GM19351 (cell line): ENCODE data around the gene MMP25.

Source experiments
- ATAC-seq: cut with Tn5 transposase; IDR thresholded peaks from one replicate; pipeline ENCODE4 v1.9.1; 2021; ENCODE audit warnings: mild to moderate bottlenecking, moderate library complexity; ENCODE audit not compliant: unreplicated experiment

MMP25 gene

GRCh38 chr16:3017344-3017743, 29.0 kb upstream of the MMP25 start:
- no peak for ATAC-seq

DNA sequence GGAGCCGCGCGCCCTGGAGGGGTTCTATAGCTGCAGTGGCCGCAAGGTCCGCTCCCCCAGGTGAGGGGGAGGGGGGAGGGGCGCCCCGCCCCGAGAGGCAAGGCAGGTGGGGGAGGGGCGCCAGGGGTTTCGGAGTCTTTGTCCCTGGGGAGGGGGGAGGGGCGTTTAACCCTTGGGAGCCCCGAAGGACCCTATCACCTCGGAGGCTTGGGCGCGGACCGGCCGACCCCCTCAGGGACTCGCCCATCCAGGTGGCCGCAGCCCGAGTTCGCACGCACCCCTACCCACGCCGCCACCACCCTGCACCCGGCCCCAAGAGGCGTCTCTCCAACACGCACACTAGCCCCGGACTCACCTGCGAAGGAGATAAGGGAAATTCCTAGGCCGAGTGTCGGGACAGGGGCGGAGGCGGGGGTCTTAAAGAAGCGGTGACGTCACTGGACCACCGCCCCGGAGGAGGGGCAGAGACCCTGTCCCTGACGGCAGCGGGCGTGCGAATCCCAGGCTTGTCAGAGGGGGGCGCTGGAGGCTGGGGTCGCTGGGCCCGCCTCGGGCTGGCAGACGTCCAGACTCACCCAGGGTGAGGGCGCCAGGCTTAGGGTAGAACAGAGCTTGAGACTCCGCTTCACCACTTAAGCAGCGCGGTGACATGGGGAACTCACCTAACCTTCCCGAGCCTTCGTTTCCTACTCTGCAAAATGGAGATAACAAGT, 28.4 kb upstream of the MMP25 start, which contains the start of gene CLDN6:
Gene CLDN6, minus strand, starts transcription at position 390 of the 713 bp plus-strand sequence. CDS start 2,162 bp downstream, outside the sequence.
- no peak for ATAC-seq

DNA sequence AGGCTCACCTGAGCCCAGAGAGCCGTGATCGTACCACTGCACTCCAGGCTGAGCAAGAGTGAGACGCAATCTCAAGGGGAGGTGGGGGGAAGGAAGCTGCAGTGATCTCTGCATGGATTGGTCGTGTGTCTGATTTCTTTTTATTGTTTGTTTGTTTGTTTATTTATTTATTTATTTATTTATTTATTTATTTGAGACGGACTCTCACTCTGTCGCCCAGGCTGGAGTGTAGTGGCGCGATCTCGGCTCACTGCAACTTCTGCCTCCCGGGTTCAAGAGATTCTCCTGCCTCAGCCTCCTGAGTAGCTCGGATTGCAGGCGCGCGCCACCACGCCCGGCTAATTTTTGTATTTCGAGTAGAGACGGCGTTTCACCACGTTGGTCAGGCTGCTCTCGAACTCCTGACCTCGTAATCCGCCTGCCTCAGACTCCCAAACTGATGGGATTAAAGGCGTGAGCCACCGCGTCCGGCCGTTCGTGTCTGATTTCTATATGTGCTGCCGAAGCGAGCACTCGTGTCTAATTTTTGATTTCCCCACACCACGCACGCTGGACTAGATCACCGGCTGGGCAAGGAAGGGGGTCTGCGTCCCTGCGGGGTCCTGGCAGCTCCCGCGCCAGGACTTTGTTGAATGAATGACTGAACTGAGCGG, 26.6 kb upstream of the MMP25 start:
- ATAC-seq: no peak

- no peak for ATAC-seq
These were observed 26.1 kb upstream of the MMP25 start, which contains the start of gene TNFRSF12A for GRCh38 chr16:3020247-3020603. Gene TNFRSF12A (plus strand): TSS chr16:3020368. CDS start chr16:3020398, 30 bp downstream.

- no peak for ATAC-seq
These were observed 25.5 kb upstream of the MMP25 start for GRCh38 chr16:3020604-3021448.

DNA sequence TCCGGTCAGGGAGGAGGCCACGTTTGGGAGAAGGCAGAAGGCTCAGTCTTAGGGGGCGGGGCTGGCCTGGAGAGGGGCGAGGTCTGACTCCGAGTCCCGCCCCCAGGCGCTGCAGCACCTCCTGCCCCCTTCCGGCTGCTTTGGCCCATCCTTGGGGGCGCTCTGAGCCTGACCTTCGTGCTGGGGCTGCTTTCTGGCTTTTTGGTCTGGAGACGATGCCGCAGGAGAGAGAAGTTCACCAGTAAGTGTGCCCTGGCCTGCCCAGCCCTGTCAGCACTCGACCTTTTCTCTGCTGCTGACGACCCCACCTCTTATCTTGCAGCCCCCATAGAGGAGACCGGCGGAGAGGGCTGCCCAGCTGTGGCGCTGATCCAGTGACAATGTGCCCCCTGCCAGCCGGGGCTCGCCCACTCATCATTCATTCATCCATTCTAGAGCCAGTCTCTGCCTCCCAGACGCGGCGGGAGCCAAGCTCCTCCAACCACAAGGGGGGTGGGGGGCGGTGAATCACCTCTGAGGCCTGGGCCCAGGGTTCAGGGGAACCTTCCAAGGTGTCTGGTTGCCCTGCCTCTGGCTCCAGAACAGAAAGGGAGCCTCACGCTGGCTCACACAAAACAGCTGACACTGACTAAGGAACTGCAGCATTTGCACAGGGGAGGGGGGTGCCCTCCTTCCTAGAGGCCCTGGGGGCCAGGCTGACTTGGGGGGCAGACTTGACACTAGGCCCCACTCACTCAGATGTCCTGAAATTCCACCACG, 24.7 kb upstream of the MMP25 start:
- no peak for ATAC-seq

DNA sequence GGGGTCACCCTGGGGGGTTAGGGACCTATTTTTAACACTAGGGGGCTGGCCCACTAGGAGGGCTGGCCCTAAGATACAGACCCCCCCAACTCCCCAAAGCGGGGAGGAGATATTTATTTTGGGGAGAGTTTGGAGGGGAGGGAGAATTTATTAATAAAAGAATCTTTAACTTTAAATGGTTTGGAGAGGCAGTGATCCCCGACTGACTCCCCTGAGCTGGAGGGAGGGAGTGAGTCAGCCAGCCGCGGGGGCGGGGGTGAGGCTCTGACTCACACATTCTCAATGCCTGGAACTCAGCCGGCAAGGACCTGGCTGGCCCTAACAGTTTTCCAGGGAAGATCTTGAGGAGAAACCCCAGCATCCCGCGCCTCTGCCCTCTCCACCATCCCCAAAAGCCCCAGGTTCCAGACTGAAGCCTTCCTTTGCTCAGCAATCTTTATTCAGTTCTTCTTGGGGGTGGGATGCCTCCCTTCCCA, 24.1 kb upstream of the MMP25 start:
- no peak for ATAC-seq

DNA sequence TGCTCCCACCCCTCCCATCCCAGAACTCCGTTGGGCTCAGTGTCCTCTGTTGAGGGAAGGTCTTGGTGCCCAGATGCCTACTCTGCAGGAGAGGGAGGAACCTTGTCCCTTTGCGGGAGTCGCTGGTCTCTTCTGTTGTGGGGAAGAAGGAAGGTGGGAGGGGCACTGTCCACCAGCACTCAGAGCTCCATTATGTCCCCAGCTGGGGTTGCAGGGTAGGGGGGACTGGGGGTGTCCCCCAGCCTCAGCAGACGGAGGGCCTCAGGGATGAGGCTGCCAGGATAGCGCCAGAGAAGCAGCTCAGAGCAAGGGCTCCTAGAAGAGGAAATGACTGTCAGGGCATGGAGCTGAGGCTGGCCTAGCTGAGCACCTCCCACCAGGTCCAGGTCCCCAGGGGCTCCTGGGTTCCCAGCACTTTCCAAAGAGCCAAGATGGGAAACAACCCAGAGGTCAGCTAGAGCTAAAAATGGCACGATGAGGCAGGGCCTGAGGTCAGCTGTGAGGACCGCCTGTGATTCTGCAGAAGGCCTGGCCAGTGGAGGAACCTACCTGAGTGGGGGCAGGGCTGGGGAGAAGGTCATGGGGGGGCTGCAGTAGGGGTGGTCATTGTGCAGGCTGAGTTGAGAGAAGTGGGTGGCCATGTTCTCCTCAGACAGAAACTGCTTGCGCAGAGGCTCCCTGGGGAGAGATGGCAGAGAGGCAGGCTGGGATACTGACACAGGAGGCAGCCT, 23.5 kb upstream of the MMP25 start:
- no peak for ATAC-seq

DNA sequence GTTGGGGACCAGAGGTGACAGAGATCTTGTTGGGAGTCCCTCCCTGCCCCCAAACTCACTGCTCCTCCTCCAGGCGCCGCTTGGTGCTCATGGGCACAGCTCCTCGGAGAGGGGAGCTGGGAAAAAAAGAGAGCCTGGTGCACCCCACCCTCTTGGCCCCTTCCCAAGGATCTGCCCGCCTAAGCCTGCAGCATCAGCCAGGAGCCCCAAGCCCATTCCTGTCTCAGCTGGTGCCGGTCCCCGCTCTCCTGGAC, 23.0 kb upstream of the MMP25 start:
- ATAC-seq: no peak

DNA sequence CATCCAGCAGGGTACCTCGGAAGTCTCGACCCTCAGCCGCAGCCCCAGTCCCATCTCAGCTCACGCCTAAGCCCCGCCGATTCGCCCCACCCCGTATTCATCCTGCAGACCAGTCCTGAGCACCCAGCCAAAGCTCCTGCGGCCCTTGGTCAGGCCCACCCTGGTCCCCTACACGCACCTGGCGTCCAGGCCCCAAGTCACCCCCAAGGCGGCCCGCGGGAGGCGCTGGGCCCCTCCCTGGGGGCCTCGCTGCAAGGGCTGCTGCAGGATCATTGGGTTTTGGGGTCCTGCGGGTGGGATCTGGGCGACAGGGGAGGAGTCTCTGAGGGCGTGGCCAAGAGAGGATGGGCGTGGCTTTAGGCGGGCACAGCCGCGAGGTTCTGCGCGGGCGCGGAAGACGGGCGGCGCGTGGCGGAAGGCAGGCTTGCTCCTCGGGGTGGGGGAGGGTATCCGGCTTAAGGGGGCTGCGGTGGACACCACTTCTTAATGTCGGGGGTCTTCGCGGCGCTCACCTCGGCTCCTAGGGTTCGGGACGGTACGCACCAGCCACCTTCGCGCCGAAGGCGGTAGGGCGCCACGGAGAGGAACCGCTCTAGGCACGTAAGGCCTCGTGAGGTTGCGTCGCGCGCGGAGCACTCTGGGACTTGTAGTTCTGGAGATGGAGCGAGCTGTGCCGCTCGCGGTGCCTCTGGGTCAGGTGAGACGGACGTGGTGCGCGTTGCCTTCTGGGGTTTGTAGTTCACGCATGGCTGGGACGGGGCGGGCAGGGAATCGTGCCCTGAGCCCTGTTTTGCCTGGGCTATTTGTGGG, 22.5 kb upstream of the MMP25 start, which contains the start of the genes HCFC1R1 and THOC6:
Gene HCFC1R1, minus strand, starts transcription at position 274 of the 810 bp plus-strand sequence. Its CDS starts 1 bp downstream, at position 273.
Gene THOC6, plus strand, starts transcription at position 367 of the 810 bp plus-strand sequence. Its CDS starts 292 bp downstream, at position 659.
- ATAC-seq: peak; percentile 74

- ATAC-seq: no peak
These were observed 21.0 kb upstream of the MMP25 start for GRCh38 chr16:3025032-3026002.

DNA sequence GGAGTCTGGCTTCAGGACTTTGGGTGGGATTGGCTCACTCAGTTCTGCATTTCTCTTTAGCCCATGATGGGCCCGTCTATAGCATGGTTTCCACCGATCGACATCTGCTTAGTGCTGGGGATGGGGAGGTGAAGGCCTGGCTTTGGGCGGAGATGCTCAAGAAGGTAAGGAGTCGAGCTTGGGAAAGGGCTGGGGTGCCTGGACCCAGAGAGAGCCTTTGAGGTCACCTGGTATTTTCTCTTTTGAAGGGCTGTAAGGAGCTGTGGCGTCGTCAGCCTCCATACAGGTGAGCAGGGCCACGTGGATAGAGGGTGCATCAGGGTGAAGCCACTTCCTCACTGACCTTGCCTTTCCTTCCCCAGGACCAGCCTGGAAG, 20.4 kb upstream of the MMP25 start:
- no peak for ATAC-seq

DNA sequence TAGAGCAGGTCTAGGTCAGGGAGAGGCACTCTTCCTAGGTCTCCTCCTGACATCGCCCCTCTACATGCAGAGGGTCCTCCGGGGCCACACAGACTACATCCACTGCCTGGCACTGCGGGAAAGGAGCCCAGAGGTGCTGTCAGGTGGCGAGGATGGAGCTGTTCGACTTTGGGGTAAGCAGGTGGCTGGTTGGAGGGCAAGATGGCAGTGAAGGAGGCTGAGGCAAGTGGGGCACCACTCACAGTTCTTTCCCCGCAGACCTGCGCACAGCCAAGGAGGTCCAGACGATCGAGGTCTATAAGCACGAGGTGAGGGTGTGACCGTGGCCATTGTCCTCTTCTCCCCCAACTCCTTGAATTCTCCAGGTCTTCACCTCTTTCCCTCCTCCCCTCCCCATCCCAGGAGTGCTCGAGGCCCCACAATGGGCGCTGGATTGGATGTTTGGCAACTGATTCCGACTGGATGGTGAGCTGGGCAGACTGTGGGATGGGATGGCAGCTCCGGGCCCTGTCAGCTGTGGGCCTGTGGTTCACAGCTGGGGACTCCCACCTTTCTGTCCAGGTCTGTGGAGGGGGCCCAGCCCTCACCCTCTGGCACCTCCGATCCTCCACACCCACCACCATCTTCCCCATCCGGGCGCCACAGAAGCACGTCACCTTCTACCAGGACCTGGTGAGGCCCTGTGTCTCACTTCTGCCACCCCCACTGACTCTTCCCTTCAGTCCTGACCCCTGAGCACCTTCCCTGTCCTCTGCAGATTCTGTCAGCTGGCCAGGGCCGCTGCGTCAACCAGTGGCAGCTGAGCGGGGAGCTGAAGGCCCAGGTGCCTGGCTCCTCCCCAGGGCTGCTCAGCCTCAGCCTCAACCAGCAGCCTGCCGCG, 19.5 kb upstream of the MMP25 start:
- no peak for ATAC-seq

DNA sequence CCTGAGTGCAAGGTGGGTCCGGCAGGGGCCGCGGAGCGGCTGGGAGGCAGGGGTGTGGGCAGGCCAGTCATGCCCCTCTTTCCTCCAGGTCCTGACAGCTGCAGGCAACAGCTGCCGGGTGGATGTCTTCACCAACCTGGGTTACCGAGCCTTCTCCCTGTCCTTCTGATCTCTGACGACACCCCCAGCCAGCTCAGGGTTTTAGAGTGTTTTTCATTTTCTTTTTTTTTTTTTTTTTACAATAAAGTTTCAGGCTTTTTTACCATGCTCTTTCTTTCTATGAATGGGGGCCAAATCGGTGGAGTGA, 18.9 kb upstream of the MMP25 start:
- no peak for ATAC-seq

DNA sequence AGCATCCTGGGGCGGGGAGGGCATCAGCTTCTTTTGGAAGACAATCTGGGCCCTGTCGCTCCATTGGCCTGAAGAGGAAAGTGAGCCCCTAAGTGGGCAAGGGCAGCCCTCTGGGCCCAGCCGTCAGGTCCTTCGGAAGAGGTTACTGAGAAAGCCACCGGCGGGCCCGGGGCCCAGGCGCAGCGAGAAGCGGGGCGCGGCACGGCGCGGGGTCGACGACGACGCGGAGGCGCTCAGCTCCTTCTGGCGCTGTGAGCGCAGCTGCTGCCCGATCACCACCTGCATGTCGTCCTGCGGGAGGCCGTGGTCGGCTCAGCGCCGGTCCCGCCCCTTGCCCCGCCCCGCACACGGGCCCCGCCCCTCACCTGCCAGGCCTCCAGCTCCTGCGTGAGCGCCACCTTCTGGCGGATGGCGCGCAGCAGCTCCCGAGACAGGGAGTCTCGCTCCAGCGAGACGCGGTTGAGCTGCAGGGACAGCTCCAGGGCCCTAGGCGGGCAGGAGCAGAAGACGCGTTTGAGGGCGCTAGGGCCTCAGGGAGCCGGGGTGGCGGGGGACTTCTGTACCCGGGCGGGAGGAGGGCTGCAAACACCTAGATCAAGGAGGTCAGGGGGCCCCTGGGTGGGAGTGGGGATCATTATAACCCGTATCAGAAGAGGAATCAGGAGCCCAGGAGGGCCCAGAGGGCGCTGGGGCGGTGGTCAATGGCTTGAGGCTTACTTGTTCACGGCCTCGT, 18.2 kb upstream of the MMP25 start:
- ATAC-seq: no peak

GRCh38 chr16:3028716-3029319, 17.5 kb upstream of the MMP25 start:
- no peak for ATAC-seq
